GM11168 (cell line): ENCODE data around the gene TMEM190.

Experiments
- in situ Hi-C: fragments of 300-500 bp; cut with MboI; formaldehyde crosslinking; loops from one replicate; pipeline ENCODE4 v1.12.0; 2022; ENCODE audit warnings: low sequenced_read_pairs; ENCODE audit not compliant: unreplicated experiment

Gene TMEM190

GRCh38 chr19:55368701-55369563, 7.7 kb upstream of the TMEM190 start:
- in situ Hi-C loops, result no loop called here

DNA sequence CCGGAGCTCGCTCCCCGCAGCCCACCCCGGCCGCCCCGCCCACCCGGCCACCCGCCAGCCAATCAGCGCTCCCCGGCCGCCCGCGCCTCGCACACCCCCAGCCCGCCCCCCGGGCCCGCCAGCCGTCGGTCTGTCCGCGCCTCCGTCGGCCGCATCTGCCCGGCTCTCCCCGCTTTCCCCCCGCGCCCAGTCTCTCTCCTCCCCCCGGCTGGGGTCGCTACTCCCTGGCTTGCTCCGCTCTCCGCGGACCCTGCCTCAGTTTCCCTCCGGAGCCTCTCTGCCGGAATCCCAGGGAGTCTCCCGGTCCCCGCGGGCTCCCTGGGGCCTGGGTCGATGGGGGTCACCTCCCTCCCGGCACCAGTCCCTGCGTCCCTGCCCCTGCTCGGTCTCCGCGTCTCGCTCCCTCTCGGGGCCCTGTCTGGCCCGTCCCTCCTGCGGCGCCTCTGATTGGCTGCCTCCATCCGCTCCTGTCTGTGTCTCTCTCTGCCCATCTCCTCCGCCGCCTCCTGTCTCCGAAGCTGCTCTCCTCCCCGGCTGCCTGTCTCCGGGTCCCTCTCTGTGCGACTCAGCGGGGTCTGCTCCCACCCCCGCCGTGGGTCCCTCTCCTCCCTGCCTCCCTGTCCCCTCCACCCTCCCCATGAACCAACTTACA, 6.8 kb upstream of the TMEM190 start:
- in situ Hi-C loops, result no loop called here

GRCh38 chr19:55370305-55370988, 6.2 kb upstream of the TMEM190 start, which contains the start of gene IL11:
IL11 (minus strand) TSS chr19:55370463; CDS start chr19:55370310, 153 bp downstream.
- in situ Hi-C loops, result no loop called here

DNA sequence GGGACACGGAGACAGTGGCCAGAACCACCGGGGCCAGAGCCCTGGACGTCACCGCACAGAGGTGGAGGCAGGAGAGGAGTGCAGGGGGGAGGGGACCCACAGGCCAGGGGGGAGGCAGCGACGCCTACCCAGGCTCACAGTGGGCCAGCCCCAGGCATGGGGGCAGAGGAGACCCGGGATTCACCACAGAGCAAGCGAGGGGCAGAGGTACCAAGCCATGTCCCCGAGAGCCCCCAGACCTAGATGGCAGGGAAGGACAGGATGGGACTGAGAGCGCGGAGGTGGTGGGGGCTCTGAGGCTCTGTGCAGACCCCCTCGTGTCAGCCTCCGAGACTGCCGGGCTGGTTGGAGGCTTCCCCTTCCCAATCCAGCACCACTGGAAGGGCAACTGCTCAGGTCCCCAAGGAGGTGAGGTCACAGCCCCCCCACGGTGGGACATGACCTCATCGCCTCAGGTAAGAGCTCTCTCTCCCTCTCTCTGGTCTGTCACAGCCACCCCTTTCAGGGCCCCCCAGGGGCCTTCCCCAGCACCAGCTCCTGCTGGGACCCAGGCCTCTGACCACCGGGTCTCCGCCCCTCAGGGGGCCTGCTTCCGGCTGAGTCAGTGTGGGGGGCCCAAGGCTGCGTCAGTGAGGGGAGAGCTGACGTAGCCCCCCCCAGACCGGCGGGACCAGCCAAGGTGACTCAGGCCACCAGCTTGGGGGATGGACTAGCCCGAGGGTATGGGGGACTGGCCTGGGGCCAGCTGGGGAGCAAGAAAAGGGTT, 4.1 kb upstream of the TMEM190 start:
- in situ Hi-C loops, result no loop called here

- in situ Hi-C loops, result no loop called here
These were observed 3.2 kb upstream of the TMEM190 start for GRCh38 chr19:55373306-55373992.

GRCh38 chr19:55373993-55374757, 2.5 kb upstream of the TMEM190 start:
- in situ Hi-C loops, result no loop called here

- in situ Hi-C loops, result loop anchor here (5.0 kb wide), 1 partner anchor 35 kb away; no protein-coding TSS in a partner anchor
These were observed 918 bp downstream of the TMEM190 start for GRCh38 chr19:55377356-55378131.

DNA sequence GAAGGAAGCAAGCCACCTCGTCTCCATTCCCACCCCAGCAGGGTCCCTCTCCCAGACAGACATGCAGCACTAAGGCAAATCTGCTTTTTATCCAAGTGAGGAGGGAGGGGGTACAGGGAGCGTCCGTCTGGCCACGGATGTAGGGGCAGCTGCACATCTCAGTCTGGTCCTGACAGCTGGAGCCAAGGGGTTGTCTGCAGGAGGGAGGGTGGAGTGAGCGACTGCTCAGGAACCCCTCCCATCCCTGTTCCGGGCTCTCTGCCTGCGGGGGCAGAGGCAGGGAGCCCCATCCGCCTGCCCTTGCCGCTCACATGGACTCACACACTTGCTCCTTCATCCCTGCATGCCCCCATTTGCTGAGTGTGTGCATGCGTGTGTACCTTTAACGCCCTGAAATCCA, 2.5 kb downstream of the TMEM190 start:
- in situ Hi-C loops, result loop anchor here (5.0 kb wide), 1 partner anchor 37 kb away; no protein-coding TSS in a partner anchor

- in situ Hi-C loops, result no loop called here
These were observed 5.4 kb downstream of the TMEM190 start for GRCh38 chr19:55382013-55382412.

GRCh38 chr19:55382522-55383054, 6.0 kb downstream of the TMEM190 start:
- in situ Hi-C loops, result no loop called here

DNA sequence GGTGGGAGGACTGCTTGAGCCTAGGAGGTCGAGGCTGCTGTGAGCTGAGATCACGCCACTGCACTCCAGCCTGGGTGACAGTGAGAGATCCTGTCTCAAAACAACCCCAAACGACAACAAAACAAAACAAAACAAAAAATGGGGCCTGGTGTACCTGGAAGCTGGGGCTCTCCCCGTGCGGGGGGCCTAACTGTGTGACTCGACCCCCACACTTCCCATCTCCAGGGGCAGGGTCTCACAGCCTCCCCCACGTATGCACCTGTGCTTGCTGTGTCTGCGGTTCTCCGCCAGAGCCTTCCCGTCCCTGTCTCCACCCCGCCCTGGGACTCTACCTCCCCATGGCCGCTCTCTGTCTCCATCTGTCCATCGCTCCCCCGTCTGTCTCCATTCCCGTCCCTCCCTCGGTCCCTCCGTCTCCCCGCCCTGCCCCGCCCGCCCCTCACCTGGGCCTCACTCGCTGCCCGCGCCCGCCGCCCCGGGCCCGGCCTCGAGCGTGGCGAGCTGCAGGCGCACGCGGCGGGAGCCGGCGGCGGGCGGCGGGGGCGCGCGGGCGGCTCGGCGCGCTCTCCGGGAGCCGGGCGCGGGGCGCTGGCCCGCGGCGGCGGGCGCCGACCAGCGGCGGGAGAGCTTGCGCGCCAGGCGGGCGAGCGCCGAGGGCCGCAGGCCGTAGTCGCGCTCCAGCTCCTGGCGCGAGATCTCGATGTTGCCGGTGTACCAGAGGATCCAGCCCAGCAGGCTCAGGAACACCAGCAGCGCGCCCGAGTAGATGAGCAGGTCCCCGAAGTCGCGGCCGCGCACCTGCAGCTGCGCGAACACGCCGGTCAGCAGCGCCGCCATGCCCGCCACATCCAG, 6.9 kb downstream of the TMEM190 start:
- in situ Hi-C loops, result no loop called here

DNA sequence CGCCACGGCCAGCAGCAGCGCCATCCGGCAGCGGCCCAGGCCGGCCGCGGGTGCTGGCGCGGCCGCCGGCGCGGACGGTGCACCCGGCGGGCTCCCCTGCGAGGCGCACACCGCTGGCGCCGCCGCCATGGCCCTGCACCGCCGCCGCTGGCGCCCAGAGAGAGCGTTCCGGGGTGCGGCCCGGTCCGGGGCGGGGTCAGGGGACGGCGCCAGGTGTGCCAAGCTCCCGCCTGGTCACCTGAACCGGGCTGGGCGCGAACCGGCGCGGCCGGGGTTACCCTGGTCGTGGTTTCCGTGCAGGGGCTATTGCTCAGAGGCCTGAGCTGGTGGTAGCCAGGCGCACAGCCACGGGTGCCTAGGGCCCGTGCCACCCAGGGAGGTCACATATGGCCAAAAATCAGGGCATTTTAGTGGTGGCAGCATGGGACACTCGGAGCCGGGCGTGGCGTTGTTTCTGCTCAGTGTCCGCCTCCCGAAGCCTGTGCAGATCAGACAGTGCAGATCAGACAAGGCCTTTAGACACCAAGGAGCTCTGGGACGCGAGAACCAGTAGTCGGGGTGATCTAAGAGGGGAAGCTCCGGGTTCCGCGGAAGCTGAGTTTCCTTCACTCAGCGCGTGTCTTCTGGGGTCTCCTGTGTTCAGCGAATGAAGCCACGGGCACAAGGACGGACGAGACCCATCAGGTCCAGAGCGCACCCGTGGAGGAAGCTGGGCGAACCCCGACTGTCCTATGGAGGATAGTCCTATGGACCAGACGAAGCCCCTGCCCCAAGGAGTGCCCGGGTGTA, 7.7 kb downstream of the TMEM190 start, which contains the start of gene TMEM238:
TMEM238 (minus strand) TSS at position 162 of the 789 bp plus-strand sequence; CDS start at position 129, 33 bp downstream.
- in situ Hi-C loops, result no loop called here

DNA sequence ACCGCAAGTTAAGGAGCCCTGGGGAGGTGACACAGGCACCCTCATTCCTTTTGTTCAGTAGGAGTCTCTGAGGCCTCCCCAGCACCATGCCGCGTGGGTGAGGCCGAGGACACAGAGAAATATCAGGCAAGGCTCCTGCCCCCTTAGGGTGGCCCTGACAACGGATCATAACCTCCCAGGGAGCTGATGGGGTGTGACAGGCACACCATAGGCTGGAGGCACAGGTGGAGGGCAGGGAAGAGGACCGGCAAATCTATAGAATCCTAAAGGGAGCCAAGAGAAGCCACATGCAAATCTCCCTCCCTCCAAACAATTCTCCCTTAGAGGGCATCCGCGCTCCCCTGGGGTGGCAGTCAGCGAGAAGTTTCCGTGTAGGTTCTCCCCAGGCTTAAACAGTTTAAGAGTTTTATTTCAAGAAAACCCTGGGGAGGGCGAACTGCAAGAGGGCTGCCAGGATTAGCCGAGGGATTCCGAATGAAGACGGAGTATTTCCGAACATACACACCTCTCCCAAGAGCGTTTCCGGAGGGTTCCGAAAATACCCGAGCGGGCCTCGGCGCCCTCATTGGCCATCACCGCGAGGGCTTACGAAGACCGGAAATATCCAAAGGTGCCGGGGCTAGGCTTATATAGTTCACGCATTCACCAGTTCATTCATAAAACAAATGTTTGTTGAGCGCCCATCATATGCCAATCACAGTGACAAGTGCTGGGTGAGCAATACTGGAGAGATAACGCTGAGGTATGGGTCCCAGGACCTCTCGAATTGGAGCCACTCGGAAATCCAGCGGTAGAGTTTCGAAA, 8.5 kb downstream of the TMEM190 start:
- in situ Hi-C loops, result no loop called here

- in situ Hi-C loops, result no loop called here
These were observed 9.3 kb downstream of the TMEM190 start, which contains the start of gene RPL28 for GRCh38 chr19:55385724-55386492. RPL28 (plus strand) TSS chr19:55385932; CDS start chr19:55386358, 426 bp downstream.
